ENCODE data around the gene TEAD3.
"Not testable (repeated sequence)": the region's sequence is repeated elsewhere in the genome, so short reads cannot be mapped to it uniquely, and the experiment has no call there.

Gene TEAD3

DNA sequence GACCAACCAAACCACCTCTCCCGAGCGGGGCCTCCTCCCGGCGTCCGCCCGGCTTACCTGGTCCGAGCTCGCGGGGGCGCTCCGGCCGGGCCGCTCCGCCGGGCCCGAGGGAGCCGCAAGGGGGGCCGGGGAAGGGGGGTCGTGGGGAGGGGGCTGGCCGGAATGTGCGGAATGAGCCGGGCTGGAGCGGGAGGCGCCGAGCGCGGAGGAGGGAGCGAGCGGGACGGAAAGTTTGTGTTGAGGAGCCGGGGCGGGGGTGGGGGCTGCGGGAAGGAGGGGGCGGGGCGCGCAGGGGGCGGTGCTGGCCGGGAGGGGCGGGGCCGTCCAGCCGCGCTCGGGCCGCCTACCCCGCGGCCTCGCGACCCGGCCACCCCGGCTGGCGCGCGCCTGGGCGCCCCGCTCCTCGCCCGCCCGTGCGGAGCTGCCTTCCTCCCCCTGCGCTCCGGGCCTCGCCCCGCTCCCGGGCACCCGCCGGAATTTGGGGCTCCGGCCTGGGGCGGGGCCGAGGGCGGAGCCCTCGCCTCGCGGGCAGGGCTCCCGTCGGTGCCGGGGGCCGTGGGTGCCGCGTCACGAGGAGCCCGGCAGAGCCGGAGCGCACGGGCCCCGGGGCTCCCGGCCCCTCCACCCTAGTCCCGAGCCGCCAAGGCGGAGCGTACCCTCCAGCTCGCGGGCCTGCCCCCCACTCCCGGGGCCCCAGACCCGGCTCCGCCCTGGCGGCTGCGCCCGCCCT, at the start of gene TEAD3:
Gene TEAD3, minus strand, starts transcription at position 239 of the 730 bp plus-strand sequence.
- DNase-seq: no peak

DNA sequence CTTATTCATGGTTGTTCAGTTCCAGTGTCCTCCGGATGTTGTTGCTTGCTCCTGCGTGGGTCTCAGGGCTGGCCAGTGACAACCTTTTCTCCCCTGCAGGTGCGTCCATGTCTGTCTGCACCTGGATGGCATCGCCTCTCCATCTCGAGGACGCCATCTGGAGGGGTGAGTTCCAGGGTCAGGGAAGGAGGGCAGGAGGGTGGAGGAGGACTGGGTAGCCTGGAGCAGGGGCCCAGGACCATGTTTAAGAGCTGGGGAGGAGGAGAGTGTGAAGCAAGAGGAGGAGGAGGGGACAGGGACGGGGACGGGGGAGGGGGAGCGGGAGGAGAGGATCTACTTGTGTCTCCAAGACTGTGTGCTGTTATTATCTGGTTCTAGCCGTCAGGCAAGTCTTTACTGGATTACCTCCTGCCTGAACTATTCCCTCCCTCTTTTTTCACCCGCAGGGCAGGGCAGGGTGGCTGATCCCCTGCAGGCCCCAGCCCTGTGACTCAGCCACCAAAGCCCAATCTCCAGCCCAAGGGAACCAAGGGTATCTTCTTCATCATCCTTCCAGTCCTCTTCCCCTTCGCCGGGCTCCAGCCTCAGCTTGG, 48.0 kb upstream of the TEAD3 start:
- no peak for DNase-seq

DNA sequence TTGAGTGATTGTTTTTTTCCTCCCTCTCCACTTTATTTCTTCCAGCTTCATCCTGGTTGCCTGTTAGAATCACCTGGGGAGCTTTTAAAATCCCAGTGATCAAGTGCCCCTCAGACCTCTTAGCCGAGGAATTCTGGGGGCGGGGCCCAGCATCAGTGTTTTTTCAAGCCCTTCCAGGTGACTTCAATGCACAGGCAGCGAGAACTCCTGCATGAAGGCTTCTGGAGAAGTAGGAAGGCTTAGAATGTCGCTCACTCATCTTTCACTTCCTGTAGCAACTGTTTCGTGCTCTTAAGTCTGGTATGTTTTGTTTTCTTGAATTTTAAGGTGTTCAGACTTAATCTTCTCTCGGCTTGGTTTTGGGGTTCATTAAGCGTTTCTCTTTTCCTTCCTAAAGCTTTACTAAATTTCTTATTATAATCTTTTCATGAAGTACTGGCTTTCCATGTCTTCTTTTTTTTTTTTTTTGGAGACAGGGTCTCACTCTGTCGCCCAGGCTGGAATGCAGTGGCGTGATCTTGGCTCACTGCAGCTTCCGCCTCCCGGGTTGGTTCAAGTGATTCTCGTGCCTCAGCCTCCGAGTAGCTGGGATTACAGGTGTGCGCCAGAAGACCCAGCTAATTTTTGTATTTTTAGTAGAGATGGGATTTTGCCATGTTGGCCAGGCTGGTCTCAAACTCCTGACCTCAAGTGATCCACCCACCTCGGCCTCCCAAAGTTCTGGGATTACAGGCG, 46.7 kb upstream of the TEAD3 start:
- DNase-seq: no peak

DNA sequence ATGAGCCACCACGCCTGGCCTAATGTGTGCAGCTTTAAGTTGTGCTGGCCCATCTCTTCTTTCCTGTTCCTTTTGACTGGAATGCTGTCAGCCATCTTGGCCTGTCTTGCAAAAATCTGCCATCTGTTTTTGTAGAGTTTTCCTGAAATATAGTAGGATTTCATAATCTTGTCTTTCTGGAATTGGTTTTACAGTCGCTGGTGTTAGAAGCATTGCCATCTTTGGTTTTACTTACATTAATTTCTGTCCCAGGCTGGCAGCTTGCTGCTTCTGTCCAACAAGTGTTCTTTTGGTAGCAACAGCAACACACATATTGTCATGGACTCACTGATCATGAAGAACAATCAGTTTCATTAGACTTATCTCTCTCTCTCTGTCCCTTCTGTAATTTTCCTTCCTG, 45.0 kb upstream of the TEAD3 start:
- DNase-seq: no peak

DNA sequence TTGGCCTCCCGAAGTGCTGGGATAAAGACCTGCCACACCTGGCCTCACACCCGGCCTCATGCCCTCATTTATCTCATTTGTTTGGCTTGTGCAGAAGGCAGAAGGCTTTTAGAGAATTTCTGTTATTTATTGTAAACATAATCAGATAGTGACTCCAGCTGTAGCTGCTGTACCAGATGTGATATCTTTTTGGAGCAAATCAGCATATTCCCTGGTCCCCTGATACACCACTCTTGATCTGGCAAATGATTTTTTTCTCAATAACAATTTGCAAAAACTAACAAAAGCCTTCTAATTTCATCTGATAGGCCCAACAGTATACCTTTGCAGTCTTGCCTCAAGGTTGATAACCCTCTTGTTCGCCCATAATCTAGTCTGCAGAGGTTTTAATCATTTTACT, 42.3 kb upstream of the TEAD3 start:
- DNase-seq: no peak

DNA sequence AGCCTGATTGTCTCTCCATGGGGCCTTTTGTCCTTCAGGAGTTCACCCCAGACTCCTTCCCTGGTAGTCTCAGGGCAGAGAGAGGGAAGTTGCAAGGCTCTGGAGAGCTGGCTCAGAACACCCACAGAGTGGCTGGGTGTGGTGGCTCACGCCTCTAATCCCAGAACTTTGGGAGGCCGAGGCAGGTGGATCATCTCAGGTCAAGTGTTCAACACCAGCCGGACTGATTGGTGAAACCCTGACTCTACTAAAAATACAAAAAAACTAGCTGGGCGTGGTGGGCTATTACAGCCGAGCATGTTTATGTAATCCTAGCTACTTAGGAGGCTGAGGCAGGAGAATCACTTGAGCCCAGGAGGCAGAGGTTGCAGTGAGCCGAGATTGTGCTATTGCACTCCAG, 39.0 kb upstream of the TEAD3 start:
- DNase-seq: not testable (repeated sequence)

DNA sequence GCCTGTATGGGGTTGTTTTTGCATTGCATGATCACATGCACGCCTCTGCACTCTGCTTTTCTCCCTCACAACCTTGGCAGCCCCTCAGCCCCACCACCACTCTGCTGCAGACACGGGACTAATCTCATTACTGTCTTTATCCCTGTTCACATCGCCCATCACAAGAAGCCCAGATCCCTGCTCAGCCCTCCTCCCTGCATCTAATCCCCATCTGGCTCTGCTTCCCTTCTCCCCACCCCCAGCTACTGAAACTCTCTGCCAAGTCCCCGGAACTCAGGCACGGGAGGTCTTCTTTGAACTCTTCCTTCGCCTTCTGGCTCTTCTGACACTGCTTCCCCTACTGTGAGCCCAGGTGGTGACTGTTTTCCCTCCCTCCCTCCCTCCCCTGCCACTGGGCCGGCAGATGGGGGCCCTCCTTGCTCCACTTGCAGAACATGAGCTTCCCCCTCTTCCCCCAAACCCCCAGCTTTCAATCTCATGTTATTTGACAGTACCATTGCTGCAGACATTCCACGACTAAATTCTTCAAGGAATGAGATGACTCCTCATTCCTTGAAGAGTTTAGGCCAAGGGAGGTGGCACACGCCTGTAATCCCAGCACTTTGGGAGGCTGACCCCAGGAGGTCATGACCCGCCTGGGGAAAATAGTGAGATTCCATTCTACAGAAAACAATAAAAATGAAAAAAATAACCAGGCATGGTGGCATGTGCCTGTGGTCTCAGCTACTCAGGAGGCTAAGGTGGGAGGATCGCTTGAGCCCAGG, 37.7 kb upstream of the TEAD3 start:
- DNase-seq: no peak

DNA sequence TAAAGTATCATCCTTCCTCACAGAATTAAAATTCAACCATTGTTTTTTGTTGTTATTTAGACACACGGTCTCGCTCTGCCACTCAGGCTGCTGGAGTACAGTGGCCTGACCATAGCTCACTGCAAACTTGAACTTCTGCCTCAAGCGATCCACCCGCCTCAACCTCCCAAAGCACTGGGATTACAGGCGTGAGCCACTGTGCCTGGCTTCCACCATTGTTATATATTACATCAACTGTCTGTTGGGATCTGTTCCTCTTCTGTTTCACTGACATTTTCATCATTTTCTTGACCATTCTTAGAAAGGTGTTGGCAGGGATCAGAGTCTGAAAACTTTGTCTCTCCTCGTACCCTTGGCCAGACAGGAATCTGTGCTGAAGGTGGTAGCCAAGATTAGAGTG, 37.1 kb upstream of the TEAD3 start:
- DNase-seq: no peak

DNA sequence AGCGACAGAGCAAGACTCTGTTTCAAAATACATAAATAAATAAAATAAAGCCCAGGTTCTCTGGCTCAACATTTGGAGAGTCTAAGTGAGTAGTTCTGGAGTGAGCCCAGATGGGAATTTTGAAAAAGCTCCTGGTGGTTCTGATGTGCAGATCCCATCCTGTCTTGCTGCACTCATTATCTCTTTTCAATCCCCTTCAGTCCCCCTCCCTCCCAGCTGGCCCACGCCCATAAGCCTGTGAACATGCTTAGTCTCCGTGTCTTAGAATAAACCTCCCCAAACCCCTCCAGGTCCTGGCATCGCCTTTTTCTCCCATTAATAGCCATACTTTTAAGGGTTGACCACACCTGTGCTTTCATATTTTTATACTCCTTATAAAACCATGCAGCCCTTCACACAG, 35.2 kb upstream of the TEAD3 start:
- DNase-seq: no peak

DNA sequence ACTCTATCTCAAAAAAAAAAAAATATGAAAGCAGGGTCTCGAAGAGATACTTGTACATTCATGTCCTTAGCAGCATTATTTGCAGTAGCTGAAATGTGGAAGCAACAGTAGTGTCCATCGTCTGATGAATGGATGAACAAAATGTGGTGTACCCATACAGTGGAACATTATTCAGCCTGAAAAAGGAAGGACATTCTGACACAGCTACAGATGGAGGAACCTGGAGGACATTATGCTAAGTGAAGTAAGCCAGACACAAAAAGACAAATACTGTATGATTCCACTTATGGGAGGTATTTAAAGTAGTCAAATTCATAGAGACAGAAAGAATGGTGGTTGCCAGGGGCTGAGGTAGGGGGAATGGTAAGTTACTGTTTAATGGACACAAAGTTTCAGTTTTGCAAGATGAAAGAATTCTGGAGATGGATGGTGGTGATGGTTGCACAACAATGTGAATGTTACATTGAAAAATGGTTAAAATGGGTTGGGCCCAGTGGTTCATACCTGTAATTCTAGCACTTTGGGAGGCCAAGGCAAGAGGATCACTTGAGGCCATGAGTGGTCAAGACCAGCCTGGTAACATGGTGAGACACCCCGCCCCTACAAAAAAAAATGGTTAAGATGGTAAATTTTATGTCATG, 27.6 kb upstream of the TEAD3 start:
- no peak for DNase-seq

DNA sequence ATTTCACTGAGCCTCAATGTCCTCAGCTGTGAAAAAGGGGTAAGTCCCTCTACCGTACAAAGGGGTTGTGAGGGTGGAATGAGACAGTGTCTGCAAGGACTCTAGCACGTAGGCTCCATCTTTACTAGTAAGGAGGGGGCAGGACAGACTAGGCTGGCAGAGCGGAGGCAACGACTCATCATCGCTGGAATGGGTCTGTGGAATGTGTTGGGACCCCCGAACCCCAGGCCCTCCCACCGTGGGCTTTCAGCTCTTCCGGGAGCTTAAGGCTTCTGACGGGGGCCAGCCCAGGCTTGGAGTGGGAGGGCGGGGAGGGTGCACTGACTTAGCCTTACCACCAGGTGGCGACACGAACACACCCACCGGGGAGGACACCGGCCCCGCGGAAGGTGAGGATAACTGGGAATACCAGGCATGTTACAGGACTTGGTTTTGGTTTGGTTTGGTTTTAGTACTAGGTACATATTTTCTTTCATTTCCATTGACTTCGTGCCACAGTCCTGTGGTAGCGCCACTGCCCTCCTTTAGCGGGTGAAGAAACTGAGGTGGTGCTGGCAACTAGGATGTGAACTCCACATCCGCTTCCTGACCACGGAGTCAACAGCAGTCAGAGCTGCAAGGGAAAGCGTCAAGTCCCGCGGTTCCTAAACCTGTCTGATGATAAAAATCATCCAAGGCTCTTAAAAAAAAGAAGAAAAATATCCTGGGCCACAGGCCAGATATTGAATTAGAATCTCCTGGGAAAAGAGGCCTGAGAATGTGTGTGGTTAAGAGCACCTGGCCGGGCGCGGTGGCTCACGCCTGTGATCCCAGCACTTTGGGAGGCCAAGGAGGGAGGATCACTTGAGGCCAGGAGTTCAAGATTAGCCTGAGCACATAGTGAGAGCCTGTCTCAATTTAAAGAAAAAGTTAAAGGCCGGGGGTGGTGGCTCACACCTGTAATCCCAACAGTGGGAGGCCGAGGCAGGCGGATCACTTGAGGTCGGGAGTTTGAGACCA, 26.1 kb upstream of the TEAD3 start:
- DNase-seq: peak; percentile 53

DNA sequence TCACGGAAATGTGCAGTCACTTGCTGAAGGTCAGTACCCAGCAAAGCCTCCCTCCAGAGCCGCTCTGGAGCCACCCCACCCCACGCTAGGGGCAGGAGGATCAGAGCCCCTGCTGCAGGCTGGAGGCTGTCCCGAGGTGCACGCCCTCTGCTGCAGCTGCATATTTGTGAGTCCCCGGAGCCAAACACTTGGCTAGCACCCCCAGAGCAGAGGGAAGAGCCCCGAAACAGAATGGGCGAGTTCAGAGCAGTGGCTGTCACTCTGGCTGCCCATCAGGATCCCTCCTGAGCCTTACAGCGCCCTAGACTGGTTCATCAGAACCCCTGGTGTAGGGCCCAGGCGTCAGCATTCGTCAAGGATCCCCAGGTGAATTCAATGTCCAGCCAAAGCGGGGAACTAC, 25.3 kb upstream of the TEAD3 start:
- no peak for DNase-seq

DNA sequence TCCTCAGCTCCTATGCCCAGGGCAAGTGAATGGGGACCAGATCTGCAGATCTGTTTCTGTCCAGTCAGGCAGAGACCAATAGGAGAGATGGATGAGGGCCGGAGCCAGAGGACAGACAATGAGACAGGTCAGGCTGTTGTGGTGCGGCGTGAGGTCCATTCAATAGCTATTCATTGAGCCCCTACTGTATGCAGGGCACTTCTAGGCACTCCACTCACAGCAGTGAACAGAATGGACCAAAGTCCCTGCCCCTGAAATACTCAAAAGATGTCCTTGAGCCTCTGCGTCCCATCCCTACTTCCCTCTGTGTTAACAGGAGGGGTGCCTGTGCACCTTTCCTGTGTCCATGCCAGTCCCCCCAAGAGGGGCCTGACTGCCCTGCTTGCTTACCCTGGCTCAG, 24.4 kb upstream of the TEAD3 start:
- no peak for DNase-seq

DNA sequence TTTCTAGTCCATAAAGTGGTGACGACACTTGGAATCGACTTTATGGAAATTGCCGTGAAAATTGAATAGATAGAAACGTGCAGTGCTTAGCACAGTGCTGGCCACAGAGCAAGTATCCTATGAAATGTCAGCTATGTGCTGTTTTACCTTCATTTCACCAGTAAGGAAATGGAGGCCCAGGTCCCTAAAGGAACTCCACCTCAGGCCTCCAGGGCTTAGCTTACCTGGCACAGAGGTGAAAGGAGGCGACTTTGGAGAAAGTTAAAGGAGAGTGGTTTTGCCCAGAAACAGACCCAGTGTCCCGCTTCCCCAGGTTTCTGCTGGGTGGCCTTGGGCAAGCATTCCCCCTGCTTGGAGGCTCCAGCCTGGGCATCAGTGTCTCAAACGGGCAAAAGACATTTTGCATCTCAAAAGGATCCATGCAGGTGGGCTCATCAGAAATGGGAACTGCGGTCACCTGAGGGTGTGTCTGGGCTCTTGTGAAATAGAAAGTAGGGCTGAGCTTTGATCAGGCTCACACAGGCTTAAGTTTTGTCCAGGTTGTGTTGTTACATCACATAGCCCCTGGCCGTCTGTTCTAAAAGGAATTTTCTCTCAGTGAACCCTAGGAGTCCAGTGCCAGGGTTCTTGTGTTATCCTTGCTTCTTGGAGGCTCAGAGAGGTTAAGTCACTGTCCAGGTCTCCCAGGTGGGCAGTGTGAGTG, 22.6 kb upstream of the TEAD3 start:
- no peak for DNase-seq

DNA sequence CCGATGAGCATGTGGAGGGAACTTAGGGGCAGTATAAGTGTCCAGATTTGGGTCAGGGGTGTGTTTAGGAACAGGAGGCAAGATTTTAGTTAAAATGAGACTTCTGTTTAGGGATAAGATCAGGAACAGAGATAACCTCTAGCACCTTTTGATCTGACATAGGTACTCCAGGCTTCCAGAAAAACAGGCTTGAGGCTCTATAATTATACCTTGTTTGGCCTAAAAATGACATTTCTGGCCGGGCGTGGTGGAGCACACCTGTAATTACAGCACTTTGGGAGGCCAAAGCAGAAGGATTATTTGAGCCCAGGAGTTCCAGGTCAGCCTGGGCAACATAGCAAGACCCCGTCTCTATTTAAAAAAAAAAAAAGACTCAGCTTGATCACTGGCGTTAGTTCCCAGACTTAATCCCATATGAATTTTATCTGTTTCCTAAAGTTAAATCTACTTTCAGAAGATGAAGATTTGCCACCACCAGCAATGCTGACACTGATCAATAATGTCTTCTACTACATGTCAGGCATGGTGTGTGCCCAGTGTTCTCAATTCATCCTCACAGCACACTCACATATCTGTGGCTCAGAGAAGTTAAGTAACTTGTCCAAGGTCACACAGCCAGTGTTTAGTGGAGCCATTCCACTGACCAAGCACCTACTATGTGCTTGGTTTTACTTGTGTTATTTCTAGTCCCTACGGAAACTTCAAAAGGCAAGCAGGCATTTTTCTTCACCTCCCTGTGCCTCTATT, 21.9 kb upstream of the TEAD3 start:
- no peak for DNase-seq

DNA sequence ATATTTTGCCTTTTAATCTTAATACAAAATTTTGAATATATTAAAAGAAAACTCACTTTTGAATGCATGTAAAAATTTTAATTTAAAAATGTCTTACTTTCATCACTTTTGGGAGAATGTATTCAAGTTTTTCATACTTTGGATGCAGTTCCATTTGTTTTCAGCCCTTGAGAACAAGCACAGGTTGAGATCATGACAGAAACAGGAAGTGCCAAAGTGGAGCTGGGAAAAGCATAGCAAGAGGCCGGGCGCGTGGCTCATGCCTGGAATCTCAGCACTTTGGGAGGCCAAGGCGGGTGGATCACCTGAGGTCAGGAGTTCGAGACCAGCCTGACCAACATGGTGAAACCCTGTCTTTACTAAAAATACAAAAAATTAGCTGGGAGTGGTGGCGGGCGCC, 21.1 kb upstream of the TEAD3 start:
- DNase-seq: not testable (repeated sequence)

DNA sequence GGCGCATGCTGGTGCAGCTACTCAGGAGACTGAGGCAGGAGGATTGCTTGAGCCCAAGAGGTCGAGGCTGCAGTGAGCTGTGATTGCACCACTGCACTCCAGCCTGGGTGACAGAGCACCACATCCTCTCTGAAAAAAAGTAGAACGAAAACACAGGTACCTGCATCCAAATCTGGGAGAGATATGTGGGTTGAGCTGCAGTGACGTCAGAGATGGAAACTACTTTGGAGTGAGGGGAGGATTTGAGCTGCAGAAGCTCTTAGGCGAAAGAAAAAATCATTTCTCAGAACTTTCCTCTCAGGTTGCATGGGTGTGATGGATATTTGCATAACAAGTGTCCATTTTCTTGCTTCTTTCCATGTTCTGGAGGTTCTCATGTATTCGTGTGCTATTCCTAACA, 19.8 kb upstream of the TEAD3 start:
- DNase-seq: no peak

DNA sequence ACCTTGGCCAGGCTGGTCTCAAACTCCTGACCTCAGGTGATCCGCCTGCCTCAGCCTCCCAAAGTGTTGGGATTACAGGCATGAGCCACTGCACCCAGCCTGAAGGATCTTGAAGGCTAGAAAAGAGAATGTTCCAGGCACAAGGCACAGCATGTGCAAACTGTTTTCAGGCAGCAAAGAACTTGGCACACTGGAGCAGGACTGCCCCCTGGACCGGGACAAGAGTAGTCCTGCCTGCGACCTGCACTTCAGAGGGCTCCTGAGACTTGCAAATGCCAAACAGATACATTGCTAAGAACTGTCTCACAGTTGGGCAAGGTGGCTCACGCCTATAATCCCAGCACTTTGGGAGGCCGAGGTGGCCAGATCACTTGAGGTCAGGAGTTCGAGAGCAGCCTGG, 19.1 kb upstream of the TEAD3 start:
- DNase-seq: not testable (repeated sequence)

DNA sequence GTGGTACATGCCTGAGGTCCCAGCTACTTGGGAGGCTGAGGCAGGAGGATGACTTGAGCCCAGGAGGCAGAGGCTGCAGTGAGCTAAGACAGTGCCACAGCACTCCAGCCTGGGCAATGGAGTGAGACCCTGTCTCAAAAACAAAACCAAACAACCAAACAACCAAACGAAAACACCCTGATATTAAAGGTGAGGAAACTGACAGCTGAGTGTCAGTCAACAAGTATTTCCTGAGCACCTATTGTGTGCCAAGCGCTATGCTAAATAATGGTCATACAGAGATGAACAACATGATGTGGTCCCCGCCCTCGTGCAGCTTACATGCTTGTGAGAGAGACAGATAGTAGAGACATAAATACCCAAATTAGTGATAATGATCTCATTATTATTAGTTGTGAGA, 17.7 kb upstream of the TEAD3 start:
- DNase-seq: no peak

DNA sequence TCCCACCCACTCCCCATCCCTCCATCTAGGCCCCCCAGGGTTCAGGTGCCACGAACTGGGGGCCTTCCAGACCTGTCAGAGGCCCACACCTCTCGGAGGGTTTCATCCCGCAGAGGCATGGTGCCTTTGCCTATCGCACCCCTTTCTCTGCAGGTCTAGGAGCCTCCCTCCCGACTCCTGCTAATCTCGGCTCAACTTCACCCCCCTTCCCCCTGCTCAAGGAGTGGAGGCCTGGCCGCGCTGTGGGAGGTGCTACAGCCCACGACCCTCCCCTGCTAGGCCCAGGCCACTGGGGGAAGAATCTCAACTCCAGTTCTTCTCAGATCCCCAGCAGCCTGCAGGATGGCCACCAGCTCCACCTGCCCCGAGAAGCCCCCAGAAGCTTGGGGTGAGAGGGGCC, 15.9 kb upstream of the TEAD3 start, which contains the start of gene TULP1:
Gene TULP1, minus strand, starts transcription at position 157 of the 400 bp plus-strand sequence. Its CDS starts 38 bp downstream, at position 119.
- no peak for DNase-seq

All from NCI-H1105 treated with DMSO at 0.1 percent for 48 hours (cell line).